GM12864 (cell line): ENCODE data around the gene ASPHD2.

ENCODE experiments used
- DNase-seq: peaks from one replicate; pipeline ENCODE4 v3.0.0-alpha.2; 2011; ENCODE audit warnings: low read depth
- H3K4me3 ChIP-seq: 2 replicates; pipeline ENCODE4 v1.5.1; 2011; ENCODE audit warnings: mild to moderate bottlenecking, low read depth, low read length, control low read depth
- CTCF ChIP-seq: IDR thresholded peaks from 2 replicates; pipeline ENCODE4 v1.5.1; 2011; ENCODE audit warnings: low read depth, mild to moderate bottlenecking, moderate library complexity, low read length, control low read depth, inconsistent platforms; ENCODE audit errors: missing control alignments

ASPHD2 gene

GRCh38 chr22:26416256-26416655 lies 12.8 kb upstream of the ASPHD2 start:
- no peak overlapping the region for H3K4me3 ChIP-seq
- no peak for TF ChIP-seq CTCF
- DNase-seq: no peak

DNA sequence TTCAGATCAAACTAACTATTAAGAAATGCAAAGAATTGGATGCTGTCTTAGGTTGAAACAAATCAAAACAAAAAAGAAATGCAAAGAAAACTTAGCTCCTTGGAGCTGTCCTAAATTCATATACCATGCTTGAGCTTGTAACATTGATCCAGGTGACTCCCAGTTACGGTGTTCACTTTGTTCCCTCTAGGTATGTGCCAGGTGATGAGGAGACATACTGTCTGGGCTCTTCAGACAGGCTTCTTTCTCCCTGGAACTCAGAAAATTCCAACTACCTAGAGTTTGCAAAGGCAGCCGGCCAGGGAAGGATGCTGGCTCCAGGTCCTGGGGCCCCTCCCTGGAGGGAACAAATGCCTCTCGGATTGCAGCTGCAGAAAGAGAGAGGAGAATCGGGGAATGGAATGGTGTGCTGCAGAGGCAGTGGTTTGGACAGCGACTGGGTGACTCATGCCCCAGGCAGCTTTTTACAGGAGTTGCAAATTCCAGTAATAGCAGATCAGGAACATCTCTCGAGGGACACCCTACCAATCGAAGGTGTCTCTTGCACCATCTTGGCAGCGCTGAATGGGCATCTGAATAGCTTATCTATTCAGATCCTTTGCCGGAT lies 12.3 kb upstream of the ASPHD2 start:
- TF ChIP-seq CTCF: no peak
- no peak for DNase-seq
- no peak overlapping the region for H3K4me3 ChIP-seq

- DNase-seq: no peak
- no peak overlapping the region for H3K4me3 ChIP-seq
- TF ChIP-seq CTCF: no peak
These were observed 11.7 kb upstream of the ASPHD2 start for GRCh38 chr22:26417406-26417805.

GRCh38 chr22:26418620-26419019 lies 10.4 kb upstream of the ASPHD2 start:
- TF ChIP-seq CTCF: no peak
- no peak overlapping the region for H3K4me3 ChIP-seq
- DNase-seq: no peak

DNA sequence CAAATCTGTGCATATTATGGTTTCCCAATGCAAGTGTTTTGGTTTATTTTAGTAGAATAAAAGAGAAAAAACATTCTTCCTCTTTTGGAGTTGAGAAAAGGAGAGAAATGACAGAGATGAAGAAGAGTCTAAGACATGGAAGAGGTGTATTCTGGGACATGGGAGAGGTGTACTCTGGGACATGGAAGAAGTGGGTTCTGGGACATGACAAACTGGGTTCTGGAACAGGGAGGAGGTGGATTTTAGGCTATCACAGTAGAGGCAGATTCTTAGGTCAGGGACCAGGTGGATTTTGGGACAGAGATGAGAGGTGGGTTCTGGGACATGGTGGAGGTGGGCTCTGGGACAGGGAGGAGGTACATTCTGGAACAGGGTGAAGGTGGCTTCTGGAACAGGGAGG lies 2.1 kb upstream of the ASPHD2 start:
- no peak for TF ChIP-seq CTCF
- DNase-seq: no peak
- no peak overlapping the region for H3K4me3 ChIP-seq

DNA sequence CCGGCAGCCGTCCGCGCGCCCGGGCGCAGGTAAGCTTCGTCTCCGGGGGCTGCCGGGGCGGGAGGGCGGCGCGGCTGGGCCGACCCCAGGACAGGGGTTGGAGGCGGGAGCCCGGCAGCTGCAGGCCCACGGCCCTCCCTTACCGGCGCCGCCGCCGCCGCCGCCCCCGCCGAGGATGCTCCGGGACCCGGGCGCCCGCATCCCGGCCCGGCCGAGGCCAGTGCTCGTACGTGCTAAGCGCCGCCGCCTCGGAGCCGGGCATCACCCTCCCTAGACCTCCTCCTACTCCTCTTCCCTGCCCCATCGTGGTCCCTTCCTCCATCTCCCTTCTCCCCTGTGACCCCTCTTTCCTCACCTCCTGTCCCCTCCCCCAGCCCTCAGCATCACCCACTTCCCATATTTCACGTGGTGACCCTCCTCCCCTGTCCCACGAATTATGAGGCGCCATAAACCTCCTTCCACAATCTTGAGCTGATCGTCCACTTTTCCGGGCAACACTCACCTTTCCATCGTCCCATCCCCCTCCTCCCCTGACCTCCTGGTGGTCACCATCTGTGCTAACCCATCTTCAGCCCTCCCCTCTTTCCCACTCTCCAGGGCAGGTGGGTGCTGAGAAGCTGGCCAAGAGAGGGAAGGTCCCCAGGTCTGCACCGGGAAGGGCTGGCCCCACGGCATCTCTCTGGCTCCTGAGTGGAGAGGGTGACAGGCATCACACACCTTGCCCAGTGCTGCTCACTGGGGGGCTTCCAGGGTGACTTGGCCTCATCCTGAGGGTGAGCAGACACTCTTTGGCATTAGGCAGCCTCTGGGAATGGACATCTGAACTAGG lies 612 bp downstream of the ASPHD2 start:
- no peak for TF ChIP-seq CTCF

More for the DNA sequence above, 612 bp downstream of the ASPHD2 start:
- H3K4me3 ChIP-seq: peak overlapping the region; percentile 80
- DNase-seq: no peak
